HepG2 (cell line): Measurements from ENCODE around the gene SDHD. TPM values are rescaled to one million over a fixed set of nuclear protein-coding genes. Genes with fewer than 3 reads are reported as not detected.

Experiments used
- AGO2 ChIP-seq: fragments of 200-400 bp; formaldehyde crosslinking; optimal IDR thresholded peaks from 2 replicates; pipeline ENCODE3; 2017; ENCODE audit warnings: mild to moderate bottlenecking, low read depth, low read length, moderate library complexity
- HOXA3 ChIP-seq: sonication (generic); formaldehyde crosslinking; IDR thresholded peaks from 2 replicates; pipeline ENCODE4 v1.5.0; 2020; ENCODE audit warnings: missing genetic modification reagents
- HOXA9 ChIP-seq: sonication (generic); formaldehyde crosslinking; IDR thresholded peaks from 2 replicates; pipeline ENCODE4 v1.8.1; 2022; ENCODE audit warnings: missing genetic modification reagents, mild to moderate bottlenecking, moderate library complexity, borderline replicate concordance
- NR3C1 ChIP-seq: sonication (generic); formaldehyde crosslinking; IDR thresholded peaks from 2 replicates; pipeline ENCODE4 v1.4.0; 2020; ENCODE audit warnings: missing genetic modification reagents
- STAG1 ChIP-seq: sonication (generic); formaldehyde crosslinking; IDR thresholded peaks from 2 replicates; pipeline ENCODE4 v1.4.0; 2020; ENCODE audit warnings: missing genetic modification reagents
- TBX3 ChIP-seq: fragments of 450-650 bp; IDR thresholded peaks from 2 replicates; pipeline ENCODE4 v1.6.1; 2017; ENCODE audit warnings: antibody characterized with exemption, mild to moderate bottlenecking, inconsistent platforms, borderline replicate concordance
- TCF12 ChIP-seq, 2 experiments: fragments of 450-650 bp in 1 of 2; sonication (generic) in 1 of 2; formaldehyde crosslinking in 1 of 2; IDR thresholded peaks; 2 replicates each; pipeline versions ENCODE4 v1.6.1 to v1.8.0; 2017 to 2022; ENCODE audit warnings: antibody characterized with exemption in 1 of 2, mild to moderate bottlenecking in 1 of 2, missing genetic modification reagents in 1 of 2, moderate library complexity in 1 of 2
- ZBTB21 ChIP-seq: sonication (generic); formaldehyde crosslinking; IDR thresholded peaks from 2 replicates; pipeline ENCODE4 v1.4.0; 2020; ENCODE audit warnings: missing genetic modification reagents
- ZBTB26 ChIP-seq: IDR thresholded peaks from 2 replicates; pipeline ENCODE4 v1.6.1; 2016; ENCODE audit warnings: missing compliant biosample characterization, missing genetic modification reagents, borderline replicate concordance
- ZFP62 ChIP-seq: sonication (generic); formaldehyde crosslinking; IDR thresholded peaks from 2 replicates; pipeline ENCODE4 v1.4.0; 2020; ENCODE audit warnings: missing genetic modification reagents
- ZFP91 ChIP-seq: sonication (generic); formaldehyde crosslinking; IDR thresholded peaks from 2 replicates; pipeline ENCODE4 v1.9.0; 2022; ENCODE audit warnings: missing genetic modification reagents, mild to moderate bottlenecking, borderline replicate concordance
- ZNF337 ChIP-seq: sonication (generic); formaldehyde crosslinking; IDR thresholded peaks from 2 replicates; pipeline ENCODE4 v1.5.1; 2020; ENCODE audit warnings: missing genetic modification reagents, low read depth, mild to moderate bottlenecking, borderline replicate concordance
- ZNF547 ChIP-seq: sonication (generic); formaldehyde crosslinking; IDR thresholded peaks from 2 replicates; pipeline ENCODE4 v1.5.1; 2020; ENCODE audit warnings: mild to moderate bottlenecking, missing genetic modification reagents
- ZNF607 ChIP-seq: sonication (generic); formaldehyde crosslinking; IDR thresholded peaks from 2 replicates; pipeline ENCODE4 v1.5.1; 2020; ENCODE audit warnings: missing genetic modification reagents, mild to moderate bottlenecking, borderline replicate concordance
- polyA plus RNA-seq, 8 experiments: library from polyadenylated mRNA; depleted of rRNA in 3 of 8; stranded (reverse) in 7 of 8; unstranded in 1 of 8; fragments of >200 nt; fragmentation: Illumina TruSeq in 4 of 8; extraction: Trizol in 4 of 8; gene quantifications; 2 replicates each; pipeline versions ENCODE4 v1.2.1 to v1.2.3, GENCODE V29; 2011 to 2016; ENCODE audit warnings: low read depth in 4 of 8, missing spikeins in 1 of 8, mixed read lengths in 1 of 8; ENCODE audit not compliant: insufficient read depth in 1 of 8
- total RNA-seq, 5 experiments: library from RNA; depleted of rRNA; stranded (reverse); fragments of >200 nt; fragmentation: Illumina TruSeq; extraction: Trizol; gene quantifications; 2 replicates each; pipeline ENCODE4 v1.2.3, GENCODE V29; 2016; ENCODE audit warnings: low read depth in 1 of 5
- TF ChIP-seq, protein P1 (sequence below): sonication (generic); formaldehyde crosslinking; IDR thresholded peaks from 2 replicates; pipeline ENCODE4 v1.5.1; 2020; ENCODE audit warnings: mild to moderate bottlenecking, missing genetic modification reagents, borderline replicate concordance
- TF ChIP-seq, protein P2 (sequence below): sonication (generic); formaldehyde crosslinking; IDR thresholded peaks from 2 replicates; pipeline ENCODE4 v1.5.1; 2020; ENCODE audit warnings: missing genetic modification reagents, mild to moderate bottlenecking, borderline replicate concordance
- TF ChIP-seq, protein P3 (sequence below): sonication (generic); formaldehyde crosslinking; IDR thresholded peaks from 2 replicates; pipeline ENCODE4 v1.4.0; 2020; ENCODE audit warnings: mild to moderate bottlenecking, missing genetic modification reagents, borderline replicate concordance

SDHD gene
- total and polyA plus RNA-seq, 2 of the 13 experiments (the other 11 are each of a cell fraction or from before 2014, with no cell fraction given), result 117 to 123 TPM

DNA sequence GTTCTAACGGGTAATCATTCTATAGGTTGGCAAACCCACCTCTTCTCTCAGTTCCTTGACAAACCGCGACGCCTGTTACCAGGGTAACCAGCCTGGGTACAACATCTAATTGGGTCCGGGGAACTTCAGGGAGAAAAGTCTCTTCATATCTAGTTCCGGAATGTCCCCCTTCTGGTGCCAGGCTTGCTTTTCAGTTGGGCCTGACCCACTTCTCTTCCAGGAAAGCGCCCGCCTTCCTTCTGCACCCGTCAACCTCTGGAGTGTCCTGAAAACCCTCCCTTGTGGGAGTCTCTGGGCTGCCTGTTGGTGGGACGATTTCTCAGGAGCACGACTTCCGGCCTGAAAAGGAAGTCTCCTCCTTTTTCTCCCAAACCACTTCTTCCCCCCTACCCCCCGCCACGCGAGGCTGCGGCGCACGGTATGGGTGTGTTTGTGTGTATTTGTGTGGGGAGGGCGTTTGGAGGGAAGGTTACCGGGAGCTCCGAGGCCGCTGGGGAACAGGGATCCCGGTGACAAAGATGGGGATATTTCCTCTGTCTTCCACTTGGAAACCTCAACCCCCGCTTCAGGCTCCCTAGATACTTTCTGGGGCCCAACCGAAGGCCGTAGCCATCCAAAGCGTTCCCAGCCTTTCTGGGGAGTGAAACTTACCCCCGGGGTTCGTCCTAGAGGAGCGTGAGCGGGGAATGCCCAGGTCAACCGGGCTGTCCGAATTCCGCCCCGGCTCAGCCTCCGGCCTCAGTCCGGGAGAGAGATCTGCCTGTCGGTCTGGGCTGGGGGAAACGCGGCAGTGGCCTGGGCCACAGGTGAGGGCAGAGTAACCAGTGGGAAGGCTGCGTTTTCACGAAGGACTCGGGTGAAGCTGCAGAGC is 12.5 kb upstream of the SDHD start, which contains the start of the genes NKAPD1 and PIH1D2 (continued):
- TF ChIP-seq TCF12 (IDR thresholded peaks at IDR 0.05), result no peak
- TF ChIP-seq TCF12 (CRISPR knock-in tag; IDR thresholded peaks at IDR 0.05), result no peak
- TF ChIP-seq, protein P1, sequence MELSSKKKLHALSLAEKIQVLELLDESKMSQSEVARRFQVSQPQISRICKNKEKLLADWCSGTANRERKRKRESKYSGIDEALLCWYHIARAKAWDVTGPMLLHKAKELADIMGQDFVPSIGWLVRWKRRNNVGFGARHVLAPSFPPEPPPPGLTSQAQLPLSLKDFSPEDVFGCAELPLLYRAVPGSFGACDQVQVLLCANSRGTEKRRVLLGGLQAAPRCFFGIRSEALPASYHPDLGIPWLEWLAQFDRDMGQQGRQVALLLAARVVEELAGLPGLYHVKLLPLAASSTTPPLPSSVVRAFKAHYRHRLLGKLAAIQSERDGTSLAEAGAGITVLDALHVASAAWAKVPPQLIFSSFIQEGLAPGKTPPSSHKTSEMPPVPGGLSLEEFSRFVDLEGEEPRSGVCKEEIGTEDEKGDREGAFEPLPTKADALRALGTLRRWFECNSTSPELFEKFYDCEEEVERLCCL (CRISPR knock-in tag), result no peak
- TF ChIP-seq AGO2, result peak; percentile 52
- TF ChIP-seq STAG1 (CRISPR knock-in tag), result no peak
- TF ChIP-seq, protein P2, sequence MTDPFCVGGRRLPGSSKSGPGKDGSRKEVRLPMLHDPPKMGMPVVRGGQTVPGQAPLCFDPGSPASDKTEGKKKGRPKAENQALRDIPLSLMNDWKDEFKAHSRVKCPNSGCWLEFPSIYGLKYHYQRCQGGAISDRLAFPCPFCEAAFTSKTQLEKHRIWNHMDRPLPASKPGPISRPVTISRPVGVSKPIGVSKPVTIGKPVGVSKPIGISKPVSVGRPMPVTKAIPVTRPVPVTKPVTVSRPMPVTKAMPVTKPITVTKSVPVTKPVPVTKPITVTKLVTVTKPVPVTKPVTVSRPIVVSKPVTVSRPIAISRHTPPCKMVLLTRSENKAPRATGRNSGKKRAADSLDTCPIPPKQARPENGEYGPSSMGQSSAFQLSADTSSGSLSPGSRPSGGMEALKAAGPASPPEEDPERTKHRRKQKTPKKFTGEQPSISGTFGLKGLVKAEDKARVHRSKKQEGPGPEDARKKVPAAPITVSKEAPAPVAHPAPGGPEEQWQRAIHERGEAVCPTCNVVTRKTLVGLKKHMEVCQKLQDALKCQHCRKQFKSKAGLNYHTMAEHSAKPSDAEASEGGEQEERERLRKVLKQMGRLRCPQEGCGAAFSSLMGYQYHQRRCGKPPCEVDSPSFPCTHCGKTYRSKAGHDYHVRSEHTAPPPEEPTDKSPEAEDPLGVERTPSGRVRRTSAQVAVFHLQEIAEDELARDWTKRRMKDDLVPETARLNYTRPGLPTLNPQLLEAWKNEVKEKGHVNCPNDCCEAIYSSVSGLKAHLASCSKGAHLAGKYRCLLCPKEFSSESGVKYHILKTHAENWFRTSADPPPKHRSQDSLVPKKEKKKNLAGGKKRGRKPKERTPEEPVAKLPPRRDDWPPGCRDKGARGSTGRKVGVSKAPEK (CRISPR knock-in tag), result no peak
- no peak for TF ChIP-seq ZNF607 (CRISPR knock-in tag)
- TF ChIP-seq, protein P3, sequence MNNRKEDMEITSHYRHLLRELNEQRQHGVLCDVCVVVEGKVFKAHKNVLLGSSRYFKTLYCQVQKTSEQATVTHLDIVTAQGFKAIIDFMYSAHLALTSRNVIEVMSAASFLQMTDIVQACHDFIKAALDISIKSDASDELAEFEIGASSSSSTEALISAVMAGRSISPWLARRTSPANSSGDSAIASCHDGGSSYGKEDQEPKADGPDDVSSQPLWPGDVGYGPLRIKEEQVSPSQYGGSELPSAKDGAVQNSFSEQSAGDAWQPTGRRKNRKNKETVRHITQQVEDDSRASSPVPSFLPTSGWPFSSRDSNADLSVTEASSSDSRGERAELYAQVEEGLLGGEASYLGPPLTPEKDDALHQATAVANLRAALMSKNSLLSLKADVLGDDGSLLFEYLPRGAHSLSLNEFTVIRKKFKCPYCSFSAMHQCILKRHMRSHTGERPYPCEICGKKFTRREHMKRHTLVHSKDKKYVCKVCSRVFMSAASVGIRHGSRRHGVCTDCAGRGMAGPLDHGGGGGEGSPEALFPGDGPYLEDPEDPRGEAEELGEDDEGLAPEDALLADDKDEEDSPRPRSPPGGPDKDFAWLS, result no peak
- peak; percentile 31; the same call in 1 of the 2 replicates for TF ChIP-seq HOXA3 (CRISPR knock-in tag)
- TF ChIP-seq ZFP91, result peak; percentile 66; the same call in 1 of the 2 replicates
- TF ChIP-seq HOXA9 (CRISPR knock-in tag), result no peak
- 0 out of 2 replicates have a peak, but pooled peaks have one; percentile 38 for TF ChIP-seq ZBTB21 (CRISPR knock-in tag)
- no peak for TF ChIP-seq ZFP62 (CRISPR knock-in tag)
- 0 out of 2 replicates have a peak, but pooled peaks have one; percentile 15 for TF ChIP-seq TBX3
- no peak; the same call in 1 of the 2 replicates for TF ChIP-seq ZNF337 (CRISPR knock-in tag)
- peak; percentile 47; the same call in 1 of the 2 replicates for TF ChIP-seq ZBTB26 (CRISPR knock-in tag)
- 0 out of 2 replicates have a peak, but pooled peaks have one; percentile 52 for TF ChIP-seq ZNF547 (CRISPR knock-in tag)
- no peak for TF ChIP-seq NR3C1
